GM12875 (cell line): ENCODE results near the gene HTRA1.

Experiments used
- H3K4me3 ChIP-seq: one replicate; pipeline ENCODE4 v1.5.1; 2011; ENCODE audit warnings: low read depth, low read length, control low read depth
- TF ChIP-seq, protein P1 (sequence below): IDR thresholded peaks from 2 replicates; pipeline ENCODE4 v1.5.1; 2011; ENCODE audit warnings: low read depth, mild to moderate bottlenecking, control low read depth, inconsistent platforms, low read length, moderate library complexity, borderline replicate concordance; ENCODE audit not compliant: insufficient read depth

HTRA1 gene

DNA sequence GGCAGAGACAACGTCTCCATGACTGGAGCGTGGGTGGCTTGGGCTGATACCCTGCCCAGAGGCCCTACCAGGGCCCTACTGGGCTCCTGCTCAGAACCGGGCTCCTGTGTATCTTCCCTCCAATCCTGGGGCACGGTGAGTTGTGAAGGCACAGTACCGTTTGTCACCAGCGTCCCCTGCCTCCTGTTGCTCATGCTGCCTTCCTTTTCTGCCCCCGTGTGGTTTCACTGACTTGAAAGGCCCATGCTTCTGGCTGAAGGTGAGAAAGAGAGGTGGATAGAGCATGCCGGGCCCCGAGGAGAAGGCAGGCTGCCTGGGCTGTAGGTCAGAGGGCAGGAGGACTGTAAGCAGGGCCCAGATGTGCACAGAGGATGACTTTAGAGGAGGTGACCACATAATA, 90.1 kb downstream of the HTRA1 start:
- TF ChIP-seq, protein P1, sequence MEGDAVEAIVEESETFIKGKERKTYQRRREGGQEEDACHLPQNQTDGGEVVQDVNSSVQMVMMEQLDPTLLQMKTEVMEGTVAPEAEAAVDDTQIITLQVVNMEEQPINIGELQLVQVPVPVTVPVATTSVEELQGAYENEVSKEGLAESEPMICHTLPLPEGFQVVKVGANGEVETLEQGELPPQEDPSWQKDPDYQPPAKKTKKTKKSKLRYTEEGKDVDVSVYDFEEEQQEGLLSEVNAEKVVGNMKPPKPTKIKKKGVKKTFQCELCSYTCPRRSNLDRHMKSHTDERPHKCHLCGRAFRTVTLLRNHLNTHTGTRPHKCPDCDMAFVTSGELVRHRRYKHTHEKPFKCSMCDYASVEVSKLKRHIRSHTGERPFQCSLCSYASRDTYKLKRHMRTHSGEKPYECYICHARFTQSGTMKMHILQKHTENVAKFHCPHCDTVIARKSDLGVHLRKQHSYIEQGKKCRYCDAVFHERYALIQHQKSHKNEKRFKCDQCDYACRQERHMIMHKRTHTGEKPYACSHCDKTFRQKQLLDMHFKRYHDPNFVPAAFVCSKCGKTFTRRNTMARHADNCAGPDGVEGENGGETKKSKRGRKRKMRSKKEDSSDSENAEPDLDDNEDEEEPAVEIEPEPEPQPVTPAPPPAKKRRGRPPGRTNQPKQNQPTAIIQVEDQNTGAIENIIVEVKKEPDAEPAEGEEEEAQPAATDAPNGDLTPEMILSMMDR, result 0 out of 2 replicates have a peak, but pooled peaks have one; percentile 2
- no peak overlapping the region for H3K4me3 ChIP-seq

DNA sequence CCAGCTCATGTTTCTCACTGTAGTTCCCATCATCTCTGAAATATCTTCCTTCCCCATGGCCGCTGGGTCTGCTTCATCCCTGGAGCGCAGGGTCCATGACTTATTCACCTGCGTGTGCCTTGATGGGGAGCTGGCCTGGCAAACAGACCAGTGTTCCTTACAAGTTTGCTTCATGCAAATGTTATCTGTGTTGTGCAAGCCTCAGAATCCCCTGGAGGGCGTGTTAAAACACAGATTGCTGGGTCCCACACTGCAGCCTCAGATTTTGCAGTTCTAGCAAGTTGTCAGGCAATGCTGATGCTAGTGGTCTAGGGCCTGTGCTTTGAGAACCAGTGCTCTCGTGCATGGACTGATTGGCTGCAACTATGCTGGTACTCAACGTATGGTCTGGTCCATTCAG, 92.0 kb downstream of the HTRA1 start:
- H3K4me3 ChIP-seq, result no peak overlapping the region
- TF ChIP-seq, protein P1, result no peak

DNA sequence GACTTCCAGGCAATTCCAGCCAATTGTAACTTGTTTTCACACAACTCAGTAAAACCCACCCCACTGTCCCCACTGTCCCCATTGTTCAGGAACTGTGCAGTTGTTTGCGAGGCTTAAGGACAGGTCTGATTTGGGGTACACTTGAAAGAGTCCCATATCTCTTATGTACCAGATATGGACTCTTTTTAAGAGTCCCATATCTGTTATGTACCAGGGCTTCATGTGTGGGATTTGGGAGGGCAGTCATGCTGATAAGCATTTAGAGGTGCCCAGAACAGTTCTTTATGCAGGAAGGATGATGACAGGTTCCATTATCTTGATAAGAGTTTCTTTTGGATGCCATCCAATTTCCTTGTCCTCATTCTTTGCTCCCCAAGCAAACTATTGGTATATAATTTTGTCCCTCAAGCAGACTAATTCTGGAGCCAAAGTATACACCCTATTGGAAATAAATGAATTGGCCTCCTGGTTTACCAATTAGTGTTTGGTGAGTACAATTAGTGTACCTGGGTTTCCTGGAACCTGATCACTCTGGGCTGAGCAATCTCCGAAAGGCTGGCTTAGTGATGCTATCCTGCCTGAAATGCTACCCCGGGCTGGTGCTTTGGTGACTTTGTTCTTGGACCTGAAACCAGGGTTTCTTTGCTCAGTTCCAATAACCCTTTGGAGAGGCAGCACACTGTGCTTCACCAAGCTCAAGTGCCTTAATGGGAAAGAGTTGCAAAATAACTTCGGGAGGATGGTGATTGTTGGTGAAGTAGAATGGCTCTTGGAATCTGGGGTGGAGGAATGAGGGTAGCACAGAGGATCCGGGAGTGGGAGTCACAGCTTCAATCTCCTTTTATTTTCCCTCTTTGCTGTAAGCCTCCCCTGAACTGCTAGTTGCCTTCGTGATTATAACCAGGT, 93.0 kb downstream of the HTRA1 start:
- H3K4me3 ChIP-seq, result no peak overlapping the region
- TF ChIP-seq, protein P1, result no peak

DNA sequence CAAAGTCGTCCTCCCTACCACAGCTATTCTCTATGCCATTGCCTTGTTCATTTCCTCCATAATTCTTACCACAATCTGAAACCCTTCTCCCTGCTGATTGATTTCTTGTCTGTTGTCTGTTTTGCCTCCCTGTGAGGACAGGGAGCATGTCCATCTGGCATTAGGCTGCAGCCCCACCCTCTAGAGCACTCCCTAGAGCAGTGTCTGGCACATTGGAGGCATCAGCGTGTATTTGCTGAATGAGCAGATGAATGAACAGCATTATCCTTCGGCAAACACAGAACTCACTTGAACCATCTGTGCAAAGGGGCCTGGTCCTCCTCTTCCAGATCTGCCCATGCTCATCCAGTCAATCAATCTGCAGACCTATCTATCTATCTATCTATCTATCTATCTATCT, 94.1 kb downstream of the HTRA1 start:
- no peak overlapping the region for H3K4me3 ChIP-seq
- TF ChIP-seq, protein P1, result no peak

DNA sequence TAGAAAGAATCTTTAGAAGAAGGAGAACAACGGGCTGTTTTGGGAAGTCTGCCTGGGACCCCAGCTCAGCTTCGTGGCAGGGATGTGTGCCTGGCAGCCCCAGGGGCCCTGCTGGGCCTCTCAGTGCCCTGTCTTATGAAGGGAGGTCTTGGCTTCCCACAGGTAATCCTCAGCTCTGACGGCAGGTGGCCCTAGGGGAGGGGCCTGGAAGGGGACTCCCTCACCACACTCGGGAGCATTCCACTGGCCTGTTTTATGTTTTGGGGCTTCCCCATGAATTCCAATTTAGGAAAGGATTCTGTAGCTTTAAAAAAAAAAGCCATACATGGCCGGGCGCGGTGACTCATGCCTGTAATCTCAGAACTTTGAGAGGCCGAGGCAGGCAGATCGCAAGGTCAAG, 96.2 kb downstream of the HTRA1 start:
- H3K4me3 ChIP-seq, result no peak overlapping the region
- TF ChIP-seq, protein P1, result no peak

DNA sequence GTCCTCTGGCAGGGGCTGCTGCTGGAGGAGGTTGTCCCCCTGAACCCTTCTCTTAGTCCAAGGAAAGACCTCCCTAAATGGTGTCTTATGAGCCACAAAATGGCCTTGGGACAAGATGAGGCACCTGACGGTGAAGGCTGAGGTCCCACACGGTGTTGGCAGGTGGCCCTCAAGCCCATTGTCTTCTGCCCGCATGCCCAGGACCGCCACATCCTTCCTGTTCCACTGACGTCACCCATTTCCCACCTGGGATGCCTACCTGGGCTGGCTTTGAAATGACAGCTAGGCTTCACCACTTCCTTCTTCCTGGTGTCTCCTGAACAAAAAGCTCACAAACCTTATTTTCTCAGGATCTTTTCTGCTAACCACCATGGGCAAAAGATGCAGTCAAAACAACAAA, 97.1 kb downstream of the HTRA1 start:
- TF ChIP-seq, protein P1, result no peak

DNA sequence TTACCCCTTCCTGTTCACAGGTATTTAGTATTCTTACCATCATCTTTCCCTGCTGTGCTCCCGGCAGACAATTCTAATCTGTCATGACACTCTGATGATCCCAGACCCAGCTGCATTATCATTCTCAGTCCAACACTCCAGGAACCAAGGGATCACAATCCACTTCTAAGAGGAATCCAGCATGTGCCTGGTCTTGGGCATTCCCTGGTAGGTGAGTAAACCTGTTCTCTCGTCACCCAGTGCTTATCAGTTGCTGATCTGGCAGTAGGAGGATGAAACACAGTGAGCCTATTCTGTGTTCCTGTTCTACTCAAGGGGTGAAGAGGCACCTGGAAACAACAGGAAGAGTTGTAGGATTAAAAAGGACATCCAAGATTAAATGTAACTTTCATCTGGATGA, 97.9 kb downstream of the HTRA1 start:
- TF ChIP-seq, protein P1, result no peak
- H3K4me3 ChIP-seq, result no peak overlapping the region

More for the DNA sequence above, 97.1 kb downstream of the HTRA1 start:
- no peak overlapping the region for H3K4me3 ChIP-seq
